GM12864 (cell line): ENCODE measurements around the gene SRC.

Source experiments
- DNase-seq: peaks from one replicate; pipeline ENCODE4 v3.0.0-alpha.2; 2011; ENCODE audit warnings: low read depth
- H3K4me3 ChIP-seq: 2 replicates; pipeline ENCODE4 v1.5.1; 2011; ENCODE audit warnings: mild to moderate bottlenecking, low read depth, low read length, control low read depth
- TF ChIP-seq, protein P1 (sequence below): IDR thresholded peaks from 2 replicates; pipeline ENCODE4 v1.5.1; 2011; ENCODE audit warnings: low read depth, mild to moderate bottlenecking, moderate library complexity, low read length, control low read depth, inconsistent platforms; ENCODE audit errors: missing control alignments

Gene SRC

DNA sequence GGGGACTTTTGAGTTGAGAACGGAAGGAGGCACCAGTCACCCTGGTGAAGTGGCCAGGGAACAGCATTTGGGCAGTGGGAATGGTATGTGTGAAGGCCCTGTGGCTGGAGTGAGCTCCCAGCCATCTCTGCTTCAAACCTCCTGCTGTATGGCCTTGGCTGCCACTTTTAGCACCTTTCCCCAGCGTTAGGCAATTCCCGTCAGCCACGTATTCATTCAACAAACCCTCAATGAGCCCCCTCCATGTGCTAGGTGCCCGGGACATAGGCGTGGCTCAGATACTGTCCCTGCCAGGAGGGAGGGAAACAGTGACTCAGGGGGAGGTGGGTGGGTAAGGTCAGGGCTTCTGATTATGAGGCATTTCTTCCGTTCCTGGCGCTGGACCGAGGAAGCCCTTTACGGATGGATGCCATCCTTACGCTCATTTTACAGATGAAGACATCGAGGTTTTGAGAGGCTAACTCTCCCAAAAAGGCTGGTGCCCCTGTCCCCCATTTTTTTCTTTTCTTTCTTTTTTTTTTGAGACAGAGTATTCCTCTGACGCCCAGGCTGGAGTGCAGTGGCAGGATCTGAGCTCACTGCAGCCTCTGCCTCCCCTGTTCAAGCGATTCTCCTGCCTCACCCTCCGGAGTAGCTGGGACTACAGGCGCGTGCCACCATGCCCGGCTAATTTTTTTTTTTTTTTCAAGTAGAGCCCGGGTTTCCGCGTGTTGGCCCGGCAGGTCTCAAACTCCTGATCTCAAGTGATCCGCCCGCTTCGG is 37.5 kb downstream of the SRC start:
- no peak for DNase-seq
- TF ChIP-seq, protein P1, sequence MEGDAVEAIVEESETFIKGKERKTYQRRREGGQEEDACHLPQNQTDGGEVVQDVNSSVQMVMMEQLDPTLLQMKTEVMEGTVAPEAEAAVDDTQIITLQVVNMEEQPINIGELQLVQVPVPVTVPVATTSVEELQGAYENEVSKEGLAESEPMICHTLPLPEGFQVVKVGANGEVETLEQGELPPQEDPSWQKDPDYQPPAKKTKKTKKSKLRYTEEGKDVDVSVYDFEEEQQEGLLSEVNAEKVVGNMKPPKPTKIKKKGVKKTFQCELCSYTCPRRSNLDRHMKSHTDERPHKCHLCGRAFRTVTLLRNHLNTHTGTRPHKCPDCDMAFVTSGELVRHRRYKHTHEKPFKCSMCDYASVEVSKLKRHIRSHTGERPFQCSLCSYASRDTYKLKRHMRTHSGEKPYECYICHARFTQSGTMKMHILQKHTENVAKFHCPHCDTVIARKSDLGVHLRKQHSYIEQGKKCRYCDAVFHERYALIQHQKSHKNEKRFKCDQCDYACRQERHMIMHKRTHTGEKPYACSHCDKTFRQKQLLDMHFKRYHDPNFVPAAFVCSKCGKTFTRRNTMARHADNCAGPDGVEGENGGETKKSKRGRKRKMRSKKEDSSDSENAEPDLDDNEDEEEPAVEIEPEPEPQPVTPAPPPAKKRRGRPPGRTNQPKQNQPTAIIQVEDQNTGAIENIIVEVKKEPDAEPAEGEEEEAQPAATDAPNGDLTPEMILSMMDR = no peak
- peak overlapping the region; percentile 54; the same call in 1 of the 2 replicates for H3K4me3 ChIP-seq

DNA sequence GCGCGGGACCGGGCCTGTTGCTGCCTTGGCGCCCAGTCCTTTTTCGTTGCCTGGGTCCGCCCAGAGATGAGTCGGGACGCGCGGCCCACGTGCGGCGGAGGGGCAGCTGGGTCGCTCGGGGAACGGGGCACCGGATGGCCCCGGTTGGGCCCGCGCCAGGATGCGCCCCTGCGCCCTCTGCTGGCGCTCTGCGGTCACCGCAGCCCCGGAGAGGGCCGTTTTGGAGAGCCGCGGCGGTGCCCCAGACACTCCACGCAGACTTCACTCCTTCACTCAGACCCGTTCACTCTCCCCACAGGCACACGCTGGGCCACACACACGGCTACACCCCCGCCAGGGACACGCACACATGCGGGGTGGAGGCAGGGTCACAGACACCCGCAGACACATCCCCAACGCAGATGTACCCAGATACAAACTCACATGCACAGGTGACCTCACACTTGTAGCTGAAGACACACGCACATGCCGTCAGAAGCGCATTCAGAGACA is 38.8 kb downstream of the SRC start:
- TF ChIP-seq, protein P1 = peak; percentile 91
- DNase-seq = no peak
- H3K4me3 ChIP-seq = peak overlapping the region; percentile 54

- DNase-seq = no peak
- TF ChIP-seq, protein P1 = no peak
- peak overlapping the region; percentile 54 for H3K4me3 ChIP-seq
These were observed 39.2 kb downstream of the SRC start for GRCh38 chr20:37385176-37385575.

DNA sequence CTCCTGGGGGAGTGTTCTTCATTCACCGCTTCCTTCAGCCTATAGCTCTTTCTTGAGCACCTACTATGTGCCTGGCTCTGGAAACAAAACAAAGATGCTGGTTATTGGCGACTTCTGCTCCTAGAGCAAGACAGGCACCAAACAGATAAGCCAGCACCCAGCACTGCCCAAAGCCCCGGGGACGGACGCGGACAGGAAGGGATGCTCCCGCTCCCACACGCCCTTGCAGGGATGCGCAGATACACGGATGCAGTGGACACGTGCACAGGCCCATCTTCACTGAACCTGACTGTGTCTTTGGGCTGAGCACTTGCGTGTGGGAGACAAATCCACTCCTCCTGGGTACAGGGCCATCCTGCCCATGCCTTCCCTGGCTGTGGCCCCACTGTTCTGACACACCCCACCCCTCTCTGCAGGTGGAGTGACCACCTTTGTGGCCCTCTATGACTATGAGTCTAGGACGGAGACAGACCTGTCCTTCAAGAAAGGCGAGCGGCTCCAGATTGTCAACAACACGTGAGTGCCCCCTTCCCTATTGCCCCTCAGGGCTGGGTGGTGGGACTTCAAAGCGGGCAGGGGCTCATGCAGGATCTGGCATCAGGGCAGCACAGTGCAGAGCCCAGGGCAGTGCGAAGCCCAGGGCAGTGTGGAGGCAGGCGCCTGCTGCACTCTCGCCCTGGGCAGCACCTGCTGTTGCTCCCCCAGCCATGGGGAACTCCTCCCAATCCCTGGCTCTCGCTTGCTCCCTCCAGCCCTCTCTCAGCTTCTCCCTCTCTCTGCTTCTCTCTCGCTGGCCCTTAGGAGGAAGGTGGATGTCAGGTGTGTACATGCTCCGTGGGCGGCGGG is 39.9 kb downstream of the SRC start:
- TF ChIP-seq, protein P1 = no peak
- no peak for DNase-seq
- H3K4me3 ChIP-seq = no peak overlapping the region

GRCh38 chr20:37386505-37387251 is 40.7 kb downstream of the SRC start:
- H3K4me3 ChIP-seq = no peak overlapping the region
- TF ChIP-seq, protein P1 = no peak
- no peak for DNase-seq

DNA sequence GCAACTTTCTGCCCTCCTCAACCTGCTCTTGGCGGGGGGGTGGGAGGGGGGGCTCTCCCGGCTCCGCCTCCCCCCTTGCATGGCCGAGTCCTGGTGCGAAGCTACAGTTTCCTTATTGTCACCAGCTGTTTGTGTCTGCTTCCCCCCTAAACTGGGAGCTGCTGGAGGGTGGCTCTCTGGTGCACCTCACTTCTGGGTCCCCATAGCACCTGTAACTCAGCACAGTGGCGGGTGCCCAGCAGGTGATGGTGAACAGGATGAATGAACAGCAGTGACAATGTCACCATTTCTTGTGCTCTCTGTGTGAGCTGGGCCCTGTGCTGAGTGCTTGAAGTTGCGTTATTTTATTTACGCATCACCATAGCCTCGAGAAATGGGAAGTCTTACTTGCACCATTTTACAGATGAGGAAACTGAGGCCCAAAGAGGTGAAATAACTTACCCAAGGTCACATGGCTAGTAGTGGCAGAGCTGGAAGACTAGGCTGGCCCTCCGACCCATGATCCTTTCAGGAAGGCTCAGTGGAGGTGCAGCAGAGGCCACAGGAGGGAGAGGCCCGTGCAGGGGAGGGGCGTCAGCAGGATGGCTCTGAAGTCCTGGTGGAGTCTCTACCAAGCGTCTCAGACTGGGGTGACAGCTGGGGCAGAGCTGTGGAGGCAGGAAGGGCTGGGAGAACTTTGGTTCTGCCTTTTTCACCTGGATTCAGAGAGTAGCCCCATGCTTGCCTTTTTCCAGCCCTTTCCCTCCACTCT is 41.8 kb downstream of the SRC start:
- no peak overlapping the region for H3K4me3 ChIP-seq
- TF ChIP-seq, protein P1 = no peak
- DNase-seq = no peak
